ENCODE results near the gene MAPK6. TPM values are rescaled to one million over a fixed set of nuclear protein-coding genes. Genes with fewer than 3 reads are reported as not detected.

The MAPK6 gene
- 10 to 100 TPM in 1 of 6 donors, 1 to 10 TPM in 5; 4.2 to 13.6 (median 7.6) TPM for polyA plus RNA-seq (ENCODE audit: low read depth in 6 of 6)

- Mint-ChIP-seq H3K27ac (peak within 1 kb of the TSS; percentile 97 to 100 (median 98)), H3K36me3 (no peaks in the 10 kb centered on the region), H3K4me1 (peaks cover 32 to 38% (median 36%) of the 10 kb centered on the region in 3 donors), H3K4me3 (peak within 1 kb of the TSS; percentile 93 to 99 (median 98)), H3K9me3 (no peaks in the 10 kb centered on the region), H3K27me3 (no peaks in the 10 kb centered on the region)
- DNase-seq (peak; percentile 95), ATAC-seq (ENCODE audit: low read depth in 2 of 2) (peak; percentile 79 to 82)
These were observed at the start of gene MAPK6 for GRCh38 chr15:52018693-52019393. TSS of gene MAPK6 (plus strand) at chr15:52019219. CDS start at chr15:52046461, 27,242 bp downstream.

- Mint-ChIP-seq H3K27me3 (no peaks in the 10 kb centered on the region), H3K36me3 (peaks cover 20 to 38% of the 10 kb centered on the region in 2 donors), H3K9me3 (peaks cover 7 to 23% (median 17%) of the 10 kb centered on the region in 7 donors), H3K27ac (peak overlapping the region in 1 of 6 donors; percentile 61), H3K4me3 (peak overlapping the region in 4 of 8 donors; percentile 94 to 100 (median 98)), H3K4me1 (peaks cover 23 to 28% (median 28%) of the 10 kb centered on the region in 3 donors)
- DNase-seq (no peak), ATAC-seq (ENCODE audit: low read depth in 2 of 2) (no peak)
These were observed 49.3 kb upstream of the MAPK6 start for GRCh38 chr15:51969728-51970127.

- H3K27me3 Mint-ChIP-seq, result no peaks in the 10 kb centered on the region
- H3K9me3 Mint-ChIP-seq, result peaks cover 7 to 23% (median 17%) of the 10 kb centered on the region in 7 donors
- H3K4me1 Mint-ChIP-seq, result peaks cover 23 to 28% (median 26%) of the 10 kb centered on the region in 3 donors
- peaks cover 17 to 35% of the 10 kb centered on the region in 2 donors for H3K36me3 Mint-ChIP-seq
- peak overlapping the region; percentile 20 to 99 (median 84) for H3K27ac Mint-ChIP-seq
- DNase-seq (no peak), ATAC-seq (ENCODE audit: low read depth in 2 of 2) (no peak)
- peak overlapping the region; percentile 94 to 100 (median 99) for H3K4me3 Mint-ChIP-seq
These were observed 48.7 kb upstream of the MAPK6 start for GRCh38 chr15:51970132-51970817.

GRCh38 chr15:51971032-51971374 is 48.0 kb upstream of the MAPK6 start:
- peak overlapping the region; percentile 97 to 99 (median 98) for H3K27ac Mint-ChIP-seq
- H3K27me3 Mint-ChIP-seq, result no peaks in the 10 kb centered on the region
- no peak for ATAC-seq (ENCODE audit: low read depth in 2 of 2)
- H3K4me3 Mint-ChIP-seq, result peak overlapping the region; percentile 94 to 100 (median 99)
- peaks cover 10 to 28% of the 10 kb centered on the region in 2 donors for H3K36me3 Mint-ChIP-seq
- no peak for DNase-seq
- peaks cover 19 to 28% (median 23%) of the 10 kb centered on the region in 3 donors for H3K4me1 Mint-ChIP-seq
- H3K9me3 Mint-ChIP-seq, result peaks cover 4 to 21% (median 13%) of the 10 kb centered on the region in 7 donors

GRCh38 chr15:51971375-51972133 is 47.5 kb upstream of the MAPK6 start, which contains the start of gene LEO1:
TSS of gene LEO1 (minus strand) at chr15:51971778. CDS start at chr15:51971745, 33 bp downstream.
- Mint-ChIP-seq H3K27me3 (no peaks in the 10 kb centered on the region), H3K36me3 (peaks cover 6 to 22% of the 10 kb centered on the region in 2 donors), H3K4me1 (peaks cover 15 to 28% (median 18%) of the 10 kb centered on the region in 3 donors), H3K27ac (peak within 1 kb of the TSS; percentile 97 to 99 (median 98)), H3K9me3 (peaks cover 0 to 18% (median 13%) of the 10 kb centered on the region in 7 donors), H3K4me3 (peak within 1 kb of the TSS; percentile 94 to 100 (median 99))
- peak; percentile 86 to 91 for ATAC-seq (ENCODE audit: low read depth in 2 of 2)
- DNase-seq, result peak; percentile 88

- ATAC-seq (ENCODE audit: low read depth in 2 of 2) (no peak), DNase-seq (no peak)
- Mint-ChIP-seq H3K4me3 (peak overlapping the region in 4 of 8 donors; percentile 15 to 75 (median 50)), H3K27me3 (no peaks in the 10 kb centered on the region), H3K36me3 (peaks cover 0 to 7% of the 10 kb centered on the region in 2 donors), H3K4me1 (peaks cover 15 to 25% (median 18%) of the 10 kb centered on the region in 3 donors), H3K27ac (no peak overlapping the region), H3K9me3 (peaks cover 0 to 4% (median 1%) of the 10 kb centered on the region in 7 donors)
These were observed 45.8 kb upstream of the MAPK6 start for GRCh38 chr15:51973220-51973619.

- Mint-ChIP-seq H3K9me3 (peaks cover 0 to 4% (median 1%) of the 10 kb centered on the region in 7 donors), H3K27me3 (no peaks in the 10 kb centered on the region), H3K36me3 (peaks cover 0 to 7% of the 10 kb centered on the region in 2 donors), H3K4me3 (peak overlapping the region in 1 of 8 donors; percentile 75), H3K4me1 (peaks cover 15 to 25% (median 18%) of the 10 kb centered on the region in 3 donors), H3K27ac (no peak overlapping the region)
- DNase-seq (no peak), ATAC-seq (ENCODE audit: low read depth in 2 of 2) (no peak)
These were observed 45.2 kb upstream of the MAPK6 start for GRCh38 chr15:51973775-51974174.

GRCh38 chr15:51982013-51982769 is 36.8 kb upstream of the MAPK6 start:
- DNase-seq, result peak; percentile 38
- Mint-ChIP-seq H3K27me3 (no peaks in the 10 kb centered on the region), H3K4me3 (peak overlapping the region; percentile 50 to 88 (median 71)), H3K9me3 (no peaks in the 10 kb centered on the region), H3K4me1 (peaks cover 9 to 11% (median 9%) of the 10 kb centered on the region in 3 donors), H3K27ac (peak overlapping the region in 4 of 6 donors; percentile 19 to 66 (median 48)), H3K36me3 (no peaks in the 10 kb centered on the region)
- peak; percentile 91 to 93 for ATAC-seq (ENCODE audit: low read depth in 2 of 2)

GRCh38 chr15:51982770-51983103 is 36.3 kb upstream of the MAPK6 start:
- Mint-ChIP-seq H3K4me1 (peaks cover 9 to 11% (median 9%) of the 10 kb centered on the region in 3 donors), H3K36me3 (no peaks in the 10 kb centered on the region), H3K27me3 (no peaks in the 10 kb centered on the region), H3K27ac (no peak overlapping the region), H3K4me3 (no peak overlapping the region), H3K9me3 (no peaks in the 10 kb centered on the region)
- ATAC-seq (ENCODE audit: low read depth in 2 of 2) (no peak), DNase-seq (no peak)

- H3K9me3 Mint-ChIP-seq, result no peaks in the 10 kb centered on the region
- peak overlapping the region in 1 of 6 donors; percentile 27 for H3K27ac Mint-ChIP-seq
These were observed 27.9 kb upstream of the MAPK6 start for GRCh38 chr15:51991141-51991540.

GRCh38 chr15:51992953-51993352 is 26.1 kb upstream of the MAPK6 start:
- peak overlapping the region in 1 of 8 donors; percentile 7 for H3K4me3 Mint-ChIP-seq
- no peaks in the 10 kb centered on the region for H3K36me3 Mint-ChIP-seq
- ATAC-seq (ENCODE audit: low read depth in 2 of 2) (no peak), DNase-seq (no peak)
- no peaks in the 10 kb centered on the region for H3K27me3 Mint-ChIP-seq
- no peak overlapping the region for H3K27ac Mint-ChIP-seq
- no peaks in the 10 kb centered on the region for H3K9me3 Mint-ChIP-seq
- no peaks in the 10 kb centered on the region for H3K4me1 Mint-ChIP-seq

More at GRCh38 chr15:51991141-51991540, 27.9 kb upstream of the MAPK6 start:
- H3K36me3 Mint-ChIP-seq, result no peaks in the 10 kb centered on the region
- no peak for DNase-seq
- no peak overlapping the region for H3K4me3 Mint-ChIP-seq
- no peaks in the 10 kb centered on the region for H3K4me1 Mint-ChIP-seq
- H3K27me3 Mint-ChIP-seq, result no peaks in the 10 kb centered on the region
- no peak for ATAC-seq (ENCODE audit: low read depth in 2 of 2)

- Mint-ChIP-seq H3K4me1 (peaks cover 0 to 5% (median 0%) of the 10 kb centered on the region in 3 donors), H3K9me3 (peaks cover 0 to 7% (median 2%) of the 10 kb centered on the region in 7 donors), H3K4me3 (no peak overlapping the region), H3K27ac (no peak overlapping the region), H3K27me3 (peaks cover 0 to 8% (median 0%) of the 10 kb centered on the region in 3 donors), H3K36me3 (peaks cover 0 to 10% of the 10 kb centered on the region in 2 donors)
- DNase-seq (no peak), ATAC-seq (ENCODE audit: low read depth in 2 of 2) (no peak)
These were observed 16.7 kb upstream of the MAPK6 start for GRCh38 chr15:52002351-52002750.

Measured in naive B cell (primary cell).